Neural cell (in vitro differentiated cells): ENCODE measurements around the gene ADAMTS15. TPM values are rescaled to one million over a fixed set of nuclear protein-coding genes. Genes with fewer than 3 reads are reported as not detected.

Source experiments
- H2AFZ ChIP-seq: fragments of 200-600, 300-800 bp; sonication (generic), shearing (Covaris generic); 2 replicates; pipeline ENCODE4 v1.6.0; 2014; ENCODE audit warnings: low read depth, mild to moderate bottlenecking, antibody characterized with exemption, low read length, moderate library complexity
- H3F3A ChIP-seq: fragments of 200-600 bp; shearing (Covaris generic); 2 replicates; pipeline ENCODE4 v1.6.1; 2016; ENCODE audit warnings: mild to moderate bottlenecking, moderate library complexity, mixed read lengths, antibody characterized with exemption, low read length; ENCODE audit not compliant: insufficient read depth, poor library complexity, severe bottlenecking
- H3K27ac ChIP-seq: fragments of 200-600, 300-800 bp; sonication (generic), shearing (Covaris generic); 2 replicates; pipeline ENCODE4 v1.5.1; 2014; ENCODE audit warnings: mild to moderate bottlenecking, low read length, moderate library complexity
- H3K27me3 ChIP-seq: fragments of 300-800, 200-600 bp; sonication (generic), shearing (Covaris generic); 2 replicates; pipeline ENCODE4 v1.6.0; 2014; ENCODE audit warnings: mild to moderate bottlenecking, low read depth, low read length, moderate library complexity; ENCODE audit not compliant: insufficient read depth
- H3K36me3 ChIP-seq: fragments of 300-800, 200-600 bp; sonication (generic), shearing (Covaris generic); 2 replicates; pipeline ENCODE4 v1.5.1; 2014; ENCODE audit warnings: mild to moderate bottlenecking, antibody characterized with exemption, low read length, moderate library complexity; ENCODE audit not compliant: insufficient read depth
- H3K4me2 ChIP-seq: fragments of 300-800, 200-600 bp; sonication (generic), shearing (Covaris generic); 2 replicates; pipeline ENCODE4 v1.6.0; 2014; ENCODE audit warnings: mild to moderate bottlenecking, low read length
- H3K4me3 ChIP-seq: fragments of 300-800, 200-600 bp; sonication (generic), shearing (Covaris generic); 2 replicates; pipeline ENCODE4 v1.5.1; 2014; ENCODE audit warnings: mild to moderate bottlenecking, low read length, moderate library complexity
- H3K79me2 ChIP-seq: fragments of 200-600 bp; shearing (Covaris generic); replicated peaks from 2 replicates; pipeline ENCODE4 v1.6.0; 2014; ENCODE audit warnings: mild to moderate bottlenecking, low read length, moderate library complexity; ENCODE audit not compliant: insufficient read depth
- H3K9ac ChIP-seq: fragments of 300-800, 200-600 bp; sonication (generic), shearing (Covaris generic); 2 replicates; pipeline ENCODE4 v1.6.1; 2016; ENCODE audit warnings: mild to moderate bottlenecking, low read length, mixed read lengths
- H3K9me2 ChIP-seq: fragments of 200-600 bp; shearing (Covaris generic); 2 replicates; pipeline ENCODE4 v1.6.1; 2016; ENCODE audit warnings: mild to moderate bottlenecking, low read length, mixed read lengths; ENCODE audit not compliant: insufficient read depth
- H3K9me3 ChIP-seq: fragments of 200-600, 300-800 bp; sonication (generic), shearing (Covaris generic); 2 replicates; pipeline ENCODE4 v1.6.1; 2016; ENCODE audit warnings: mild to moderate bottlenecking, mixed run types, low read length, moderate library complexity, mixed read lengths
- H4K20me1 ChIP-seq: fragments of 200-600 bp; shearing (Covaris generic); 2 replicates; pipeline ENCODE4 v1.6.1; 2016; ENCODE audit warnings: mild to moderate bottlenecking, mixed run types; ENCODE audit not compliant: insufficient read depth
- EP300 ChIP-seq: fragments of 450-650 bp; conservative IDR thresholded peaks from 2 replicates; pipeline ENCODE4 v1.6.1; 2014; ENCODE audit warnings: antibody characterized with exemption, mild to moderate bottlenecking, moderate library complexity; ENCODE audit not compliant: poor library complexity, severe bottlenecking
- EZH2 ChIP-seq: fragments of 200-600, 300-800 bp; shearing (Covaris generic), sonication (generic); IDR thresholded peaks from 2 replicates; pipeline ENCODE4 v1.6.1; 2014; ENCODE audit warnings: antibody characterized with exemption, low read length, borderline replicate concordance, mild to moderate bottlenecking; ENCODE audit not compliant: insufficient read depth, poor library complexity, severe bottlenecking
- MXI1 ChIP-seq: fragments of 450-650 bp; conservative IDR thresholded peaks from 2 replicates; pipeline ENCODE4 v1.6.1; 2014; ENCODE audit warnings: antibody characterized with exemption, mild to moderate bottlenecking; ENCODE audit not compliant: poor library complexity, severe bottlenecking
- POLR2AphosphoS5 ChIP-seq: IDR thresholded peaks from 2 replicates; pipeline ENCODE4 v1.6.1; 2012
- RAD21 ChIP-seq: fragments of 450-650 bp; conservative IDR thresholded peaks from 2 replicates; pipeline ENCODE4 v1.6.1; 2014; ENCODE audit warnings: antibody characterized with exemption, mild to moderate bottlenecking, moderate library complexity
- REST ChIP-seq: IDR thresholded peaks from 2 replicates; pipeline ENCODE4 v1.6.1; 2012; ENCODE audit warnings: borderline replicate concordance
- SMC3 ChIP-seq: fragments of 450-650 bp; conservative IDR thresholded peaks from 2 replicates; pipeline ENCODE4 v1.6.1; 2014; ENCODE audit warnings: antibody characterized with exemption, mild to moderate bottlenecking, moderate library complexity; ENCODE audit not compliant: poor library complexity
- TAF1 ChIP-seq: IDR thresholded peaks from 2 replicates; pipeline ENCODE4 v1.6.1; 2012; ENCODE audit warnings: low read depth
- polyA plus RNA-seq: library from polyadenylated mRNA; depleted of rRNA; stranded (reverse); fragments of >200 nt; gene quantifications from 2 replicates; pipeline ENCODE4 v1.2.3, GENCODE V29; 2014
- TF ChIP-seq, protein P1 (sequence below): fragments of 450-650 bp; IDR thresholded peaks from 2 replicates; pipeline ENCODE4 v1.5.1; 2014; ENCODE audit warnings: antibody characterized with exemption, mild to moderate bottlenecking, moderate library complexity; ENCODE audit not compliant: poor library complexity, severe bottlenecking

ADAMTS15 gene
- polyA plus RNA-seq, 1 donor from 2014 or later = 1.1 TPM

GRCh38 chr11:130434521-130435223, 13.8 kb upstream of the ADAMTS15 start:
- H4K20me1 ChIP-seq = no peaks in the 10 kb centered on the region
- no peaks in the 10 kb centered on the region for H3K9me3 ChIP-seq
- H3K4me2 ChIP-seq = peak overlapping the region; percentile 89
- TF ChIP-seq TAF1 = no peak
- peak; percentile 58 for TF ChIP-seq MXI1
- no peak for TF ChIP-seq EZH2
- peak; percentile 5 for TF ChIP-seq POLR2AphosphoS5
- TF ChIP-seq REST = no peak
- TF ChIP-seq, protein P1, sequence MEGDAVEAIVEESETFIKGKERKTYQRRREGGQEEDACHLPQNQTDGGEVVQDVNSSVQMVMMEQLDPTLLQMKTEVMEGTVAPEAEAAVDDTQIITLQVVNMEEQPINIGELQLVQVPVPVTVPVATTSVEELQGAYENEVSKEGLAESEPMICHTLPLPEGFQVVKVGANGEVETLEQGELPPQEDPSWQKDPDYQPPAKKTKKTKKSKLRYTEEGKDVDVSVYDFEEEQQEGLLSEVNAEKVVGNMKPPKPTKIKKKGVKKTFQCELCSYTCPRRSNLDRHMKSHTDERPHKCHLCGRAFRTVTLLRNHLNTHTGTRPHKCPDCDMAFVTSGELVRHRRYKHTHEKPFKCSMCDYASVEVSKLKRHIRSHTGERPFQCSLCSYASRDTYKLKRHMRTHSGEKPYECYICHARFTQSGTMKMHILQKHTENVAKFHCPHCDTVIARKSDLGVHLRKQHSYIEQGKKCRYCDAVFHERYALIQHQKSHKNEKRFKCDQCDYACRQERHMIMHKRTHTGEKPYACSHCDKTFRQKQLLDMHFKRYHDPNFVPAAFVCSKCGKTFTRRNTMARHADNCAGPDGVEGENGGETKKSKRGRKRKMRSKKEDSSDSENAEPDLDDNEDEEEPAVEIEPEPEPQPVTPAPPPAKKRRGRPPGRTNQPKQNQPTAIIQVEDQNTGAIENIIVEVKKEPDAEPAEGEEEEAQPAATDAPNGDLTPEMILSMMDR = peak; percentile 91
- peak; percentile 91 for TF ChIP-seq RAD21
- TF ChIP-seq SMC3 = peak; percentile 97
- TF ChIP-seq EP300 = no peak
- H3K9ac ChIP-seq = peak overlapping the region; percentile 68
- peak overlapping the region; percentile 75 for H3K4me3 ChIP-seq
- no peaks in the 10 kb centered on the region for H3K79me2 ChIP-seq
- no peaks in the 10 kb centered on the region for H3K36me3 ChIP-seq
- no peaks in the 10 kb centered on the region for H3K9me2 ChIP-seq
- H3K27ac ChIP-seq = peak overlapping the region; percentile 39
- no peaks in the 10 kb centered on the region for H3F3A ChIP-seq
- H2AFZ ChIP-seq = peak overlapping the region; percentile 69
- peaks cover 13% of the 10 kb centered on the region for H3K27me3 ChIP-seq

DNA sequence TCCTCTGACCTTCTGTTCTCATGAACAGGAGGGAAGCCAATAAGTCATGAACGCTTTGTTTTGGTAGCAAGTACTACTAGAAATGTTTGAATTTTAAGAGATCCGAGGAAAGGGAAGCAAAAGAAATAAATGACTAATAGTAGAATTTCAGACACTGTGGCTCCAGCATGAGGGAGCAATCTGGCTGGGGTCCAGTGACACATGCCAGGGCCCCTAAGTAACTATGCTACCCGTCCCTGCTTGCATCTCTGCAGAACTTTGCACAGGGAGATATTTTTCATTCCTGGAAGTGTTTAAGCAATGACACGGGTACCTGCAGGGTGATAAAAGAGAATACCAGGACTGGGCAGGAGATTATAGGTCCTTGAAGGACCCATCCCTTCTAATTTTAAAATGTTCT, 12.8 kb upstream of the ADAMTS15 start:
- no peaks in the 10 kb centered on the region for H3K9me3 ChIP-seq
- no peak overlapping the region for H3K4me2 ChIP-seq
- H3K9ac ChIP-seq = no peak overlapping the region
- no peaks in the 10 kb centered on the region for H3K9me2 ChIP-seq
- H3K4me3 ChIP-seq = no peak overlapping the region
- H3K27me3 ChIP-seq = peaks cover 3% of the 10 kb centered on the region
- no peaks in the 10 kb centered on the region for H3F3A ChIP-seq
- no peaks in the 10 kb centered on the region for H4K20me1 ChIP-seq
- no peak overlapping the region for H3K27ac ChIP-seq
- H3K36me3 ChIP-seq = no peaks in the 10 kb centered on the region
- H2AFZ ChIP-seq = no peak overlapping the region
- H3K79me2 ChIP-seq = no peaks in the 10 kb centered on the region
- no peak for TF ChIP-seq REST
- TF ChIP-seq EZH2 = no peak
- TF ChIP-seq POLR2AphosphoS5 = no peak
- TF ChIP-seq RAD21 = no peak
- no peak for TF ChIP-seq SMC3
- no peak for TF ChIP-seq MXI1
- TF ChIP-seq TAF1 = no peak
- TF ChIP-seq EP300 = no peak
- TF ChIP-seq, protein P1 = no peak
